ENCODE measurements around the gene EPHA2. TPM values are rescaled to one million over a fixed set of nuclear protein-coding genes. Genes with fewer than 3 reads are reported as not detected.

EPHA2 gene
- polyA plus RNA-seq, 12 donors: 4.3 to 15.3 (median 6.5) TPM; not detected in 1

DNA sequence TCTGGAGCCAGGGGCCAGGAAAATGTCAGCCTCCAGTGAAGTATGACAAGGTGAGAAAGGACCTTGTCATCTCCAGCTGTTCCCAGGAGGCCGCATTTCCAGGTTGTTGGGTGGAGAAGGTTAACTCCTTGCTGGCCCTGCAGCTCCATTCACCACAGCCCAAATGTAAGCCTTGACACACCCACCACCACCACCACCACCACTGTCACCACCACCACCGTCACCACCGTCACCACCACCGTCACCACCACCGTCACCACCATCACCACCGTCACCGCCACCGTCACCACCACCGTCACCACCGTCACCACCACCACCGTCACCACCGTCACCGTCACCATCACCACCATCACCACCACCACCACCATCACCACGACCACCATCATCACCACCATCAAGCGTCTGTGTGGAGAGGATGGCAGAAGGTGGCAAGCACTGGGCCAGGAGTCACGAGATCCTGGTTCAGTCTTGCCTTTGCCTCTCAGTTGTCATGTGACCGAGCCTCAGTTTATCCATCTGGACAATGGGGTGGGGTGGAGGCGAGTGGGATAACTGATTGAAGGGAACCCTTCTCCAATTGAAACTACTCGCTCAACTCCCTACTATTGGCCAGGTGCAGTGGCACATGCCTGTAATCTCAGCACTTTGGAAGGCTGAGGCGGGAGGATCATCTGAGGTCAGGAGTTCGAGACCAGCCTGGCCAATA, 61.3 kb downstream of the EPHA2 start:
- DNase-seq: no peak

DNA sequence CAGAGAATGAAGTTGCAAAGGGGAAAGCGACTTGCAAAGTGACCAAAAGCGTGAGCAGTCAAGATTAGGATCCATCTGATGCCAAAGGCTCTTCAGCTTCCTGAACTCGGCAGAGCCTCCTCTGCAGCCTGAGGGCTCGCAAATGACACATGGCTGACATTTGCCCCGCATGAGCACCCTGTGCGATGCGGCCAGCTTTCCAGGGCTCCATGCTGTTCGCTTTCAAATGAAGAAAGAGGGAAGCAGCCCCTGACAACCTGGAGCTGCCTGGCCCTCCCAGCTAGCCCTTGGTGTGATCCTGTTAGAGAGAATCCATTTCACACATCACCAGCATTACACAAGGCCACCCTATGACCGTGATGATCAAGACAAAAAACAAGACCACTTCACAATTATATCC, 62.3 kb downstream of the EPHA2 start:
- DNase-seq: no peak

DNA sequence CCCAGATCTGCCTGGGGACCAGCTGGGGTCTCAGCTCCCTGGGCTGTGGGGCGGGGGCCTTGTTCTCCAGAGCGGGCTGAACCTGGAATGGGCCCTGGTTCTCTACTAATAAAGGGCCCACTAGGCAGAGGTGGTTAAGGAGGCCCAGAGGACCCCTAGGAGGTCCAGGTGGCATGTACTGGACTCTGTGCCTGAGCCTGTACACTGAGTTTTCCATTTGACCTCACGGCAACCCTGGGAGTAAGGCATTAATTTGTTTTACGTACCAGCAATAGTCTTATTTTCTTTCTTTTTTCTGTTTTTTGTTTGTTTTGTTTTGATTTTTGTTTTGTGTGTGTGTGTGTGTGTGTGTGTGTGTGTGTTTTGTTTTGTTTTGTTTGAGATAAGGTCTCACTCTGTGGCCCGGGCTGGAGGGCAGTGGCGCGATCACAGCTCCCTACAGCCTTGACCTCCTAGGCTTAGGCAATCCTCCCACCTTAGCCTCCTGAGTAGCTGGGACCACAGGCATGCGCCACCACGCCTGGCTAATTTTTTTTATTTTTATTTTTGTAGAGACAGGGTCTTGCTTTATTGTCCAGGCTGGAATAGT, 62.9 kb downstream of the EPHA2 start:
- no peak for DNase-seq

DNA sequence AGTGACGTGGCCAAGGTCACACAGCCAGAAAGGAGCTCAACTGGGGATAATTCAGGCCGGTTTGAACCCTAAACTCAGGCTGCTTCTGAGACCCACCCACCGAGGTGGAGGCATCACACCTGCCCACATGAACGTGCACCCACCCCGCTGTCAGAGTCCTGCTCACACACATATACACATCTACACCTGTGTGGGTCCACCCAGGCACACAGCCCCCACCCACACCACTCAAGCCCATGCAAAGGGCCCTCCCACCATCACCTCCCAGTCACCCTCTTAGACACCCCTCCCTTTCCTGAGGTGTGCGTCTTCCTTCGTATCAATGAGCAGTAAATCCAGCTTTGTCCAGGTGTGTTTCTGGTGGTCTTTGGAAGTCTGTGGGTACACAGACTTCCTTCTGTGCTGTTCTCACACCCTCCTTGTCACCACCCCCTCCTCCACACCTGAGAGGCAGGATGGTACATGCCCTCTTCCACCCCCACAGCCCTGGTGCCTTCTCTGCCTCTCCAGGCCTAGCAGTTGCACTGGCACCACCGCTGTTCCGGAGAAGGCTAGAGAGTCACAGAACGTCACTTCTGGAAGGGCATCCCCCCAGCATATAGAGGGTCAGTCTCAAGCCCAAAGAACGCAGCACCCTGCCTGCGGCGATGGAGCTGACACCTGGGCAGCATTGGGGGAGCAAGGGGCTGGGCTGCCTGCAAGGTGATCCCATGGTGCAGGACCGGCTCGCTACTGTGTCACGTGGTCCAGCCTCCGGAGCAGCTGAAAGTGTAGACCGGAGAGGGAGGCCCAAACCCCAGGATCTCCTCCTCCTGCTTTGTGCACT, 63.6 kb downstream of the EPHA2 start:
- no peak for DNase-seq

DNA sequence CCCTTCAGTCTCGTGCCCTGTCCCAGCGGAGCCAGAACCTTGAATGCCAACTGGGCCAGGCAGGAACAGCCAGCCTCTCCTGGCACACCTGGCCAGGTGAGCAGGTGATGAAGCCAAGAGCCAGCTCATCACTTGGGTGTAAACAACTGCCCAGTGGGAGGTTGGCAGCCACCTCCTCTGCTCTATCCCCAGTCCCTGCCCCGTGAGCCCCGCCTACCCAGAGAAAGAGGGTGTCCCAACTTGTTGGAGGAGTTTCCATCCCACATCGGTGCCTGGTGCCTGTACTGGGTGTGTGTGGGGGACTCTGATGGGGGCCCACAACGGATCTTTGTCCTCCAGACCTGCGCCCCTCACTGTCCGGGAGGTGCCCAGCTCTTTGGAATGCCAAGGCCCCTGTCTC, 64.6 kb downstream of the EPHA2 start:
- no peak for DNase-seq

DNA sequence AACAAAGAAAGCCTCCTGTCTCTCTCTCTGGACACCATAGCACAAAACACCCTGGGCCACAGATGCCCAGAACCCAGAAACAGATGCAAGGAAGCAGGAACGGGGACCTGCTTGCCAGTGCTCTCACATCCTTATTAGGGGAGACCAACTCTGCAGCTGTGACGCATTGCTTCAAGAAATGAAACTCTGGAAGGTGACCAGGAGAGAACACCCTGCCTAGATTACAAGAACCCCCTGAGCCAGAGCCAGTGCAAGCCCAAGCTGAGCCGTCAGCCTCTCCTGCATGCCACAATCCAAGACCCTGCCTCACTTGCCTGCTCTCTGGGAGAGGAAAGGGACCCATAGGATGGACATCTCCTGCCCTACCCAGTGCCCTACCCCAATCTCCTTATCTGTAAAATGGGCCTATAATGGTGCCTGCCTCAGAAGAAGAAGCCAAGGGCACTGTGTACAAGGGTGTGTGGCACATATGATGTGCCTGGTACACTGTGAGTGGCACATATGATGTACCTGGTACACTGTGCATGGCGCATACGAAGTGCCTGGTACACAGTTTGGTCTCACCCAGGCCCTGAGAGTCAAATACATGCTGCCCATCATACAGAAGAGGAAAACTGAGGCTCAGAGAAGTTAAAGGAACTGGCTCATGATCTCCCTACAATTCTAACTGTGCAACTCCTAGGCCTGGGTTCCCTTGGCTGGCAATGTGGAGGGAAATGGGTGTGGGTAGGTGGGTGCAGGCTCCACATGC, 65.6 kb downstream of the EPHA2 start:
- no peak for DNase-seq

DNA sequence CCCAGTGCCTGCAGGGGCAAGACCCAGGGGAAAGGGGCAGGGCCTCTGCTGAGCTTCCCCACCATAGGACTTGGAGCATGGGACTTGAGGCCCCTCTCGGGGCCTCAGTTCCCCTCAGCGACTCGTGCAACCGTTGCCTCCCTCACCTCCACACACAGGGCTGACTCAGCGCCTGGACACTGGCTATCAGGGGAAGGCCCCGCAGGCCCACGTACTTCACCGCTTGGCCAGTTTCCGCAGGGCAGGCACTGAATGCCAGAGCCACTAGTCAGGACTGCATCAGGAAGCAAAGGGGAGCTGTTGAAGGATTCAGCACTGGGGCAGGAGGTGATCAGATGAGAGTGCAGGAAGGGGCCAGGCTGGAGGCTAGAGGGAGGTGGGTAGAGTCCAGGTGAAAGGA, 66.9 kb downstream of the EPHA2 start:
- no peak for DNase-seq

DNA sequence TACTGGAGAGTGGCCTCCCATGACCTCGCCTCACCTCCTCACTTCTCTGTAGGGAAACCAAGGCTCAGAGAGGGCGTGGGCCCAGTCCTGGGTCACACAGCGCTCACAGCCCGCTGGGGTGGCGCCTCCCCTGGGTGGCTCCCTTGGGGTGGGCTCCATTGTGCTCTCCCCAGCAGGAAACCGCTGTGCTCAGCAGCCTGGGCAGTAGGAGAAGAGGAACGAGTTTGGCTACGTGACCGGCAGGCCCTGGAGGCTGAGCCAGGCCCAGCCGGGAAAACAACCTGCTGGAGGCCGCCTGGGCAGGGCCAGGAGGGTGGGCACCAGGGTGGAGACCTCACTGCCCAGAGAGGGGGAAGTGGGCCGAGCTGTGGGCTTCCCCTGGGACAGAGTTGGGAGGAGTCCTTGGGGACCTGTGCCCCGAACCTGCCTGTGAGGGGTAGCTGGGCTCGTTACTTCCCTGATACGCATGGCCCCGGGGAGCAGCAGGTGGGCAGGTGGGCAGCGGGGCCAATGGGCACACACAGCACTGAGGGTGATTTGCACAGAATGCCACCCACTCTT, 67.4 kb downstream of the EPHA2 start:
- DNase-seq: no peak

DNA sequence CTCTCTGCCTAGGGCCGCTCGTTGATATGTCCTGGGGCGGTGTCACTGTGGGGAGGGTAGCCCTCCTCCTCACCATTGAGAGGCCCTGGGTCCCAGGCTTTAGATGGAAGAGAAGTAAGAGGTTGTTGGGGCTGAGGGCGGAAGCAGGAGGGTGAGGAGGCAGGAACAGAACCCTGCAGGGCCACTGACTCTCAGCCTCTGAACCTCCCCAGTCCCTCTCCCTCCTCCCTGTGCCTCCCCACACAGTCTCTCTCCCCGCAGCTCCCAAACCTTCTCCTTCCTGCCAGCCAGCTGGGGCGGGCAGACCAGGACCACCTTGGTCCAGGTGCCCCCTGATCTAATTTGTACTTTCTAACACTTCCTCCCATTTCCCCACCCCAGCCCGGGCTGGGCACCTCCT, 68.1 kb downstream of the EPHA2 start:
- no peak for DNase-seq

DNA sequence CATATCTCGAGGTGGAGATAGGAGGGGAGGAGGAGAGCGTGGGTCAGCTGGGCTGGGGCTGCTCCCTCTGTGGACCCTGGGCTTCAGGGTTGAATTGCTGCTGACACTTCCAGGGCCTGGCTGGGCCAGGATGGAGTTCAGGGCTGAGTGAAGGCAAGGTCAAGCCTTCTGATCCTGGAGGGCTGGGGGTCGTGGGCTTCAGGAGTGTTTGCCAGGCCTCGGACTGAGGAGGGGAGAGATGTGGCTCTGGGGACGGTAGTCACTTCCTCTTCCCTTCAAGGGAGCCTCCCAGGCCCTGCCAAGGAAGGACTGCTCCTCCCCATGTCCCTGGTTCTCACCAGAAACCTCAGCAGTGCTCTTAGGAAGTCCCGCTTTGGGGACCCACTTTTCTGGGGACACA, 70.3 kb downstream of the EPHA2 start:
- DNase-seq: no peak

DNA sequence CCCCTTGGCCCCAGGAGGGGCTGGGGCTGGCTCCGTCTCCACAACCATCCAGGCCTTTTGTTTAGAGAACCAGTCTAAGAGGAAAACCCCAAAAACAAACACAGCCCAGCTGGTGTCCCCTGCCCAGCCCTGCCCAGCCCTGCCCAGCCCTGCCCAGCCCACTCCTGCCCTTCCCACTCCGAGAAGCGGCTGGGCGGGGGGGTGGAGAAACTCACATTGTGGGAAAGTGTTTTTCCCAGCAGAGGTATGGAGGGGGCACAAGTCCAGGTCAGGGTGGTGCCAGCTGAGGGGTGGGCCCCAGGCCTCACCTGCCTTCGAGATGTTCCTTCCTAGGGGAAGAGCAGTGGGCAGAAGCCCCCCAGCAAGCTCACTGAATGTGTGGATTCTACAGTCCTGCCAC, 72.4 kb downstream of the EPHA2 start:
- DNase-seq: no peak

DNA sequence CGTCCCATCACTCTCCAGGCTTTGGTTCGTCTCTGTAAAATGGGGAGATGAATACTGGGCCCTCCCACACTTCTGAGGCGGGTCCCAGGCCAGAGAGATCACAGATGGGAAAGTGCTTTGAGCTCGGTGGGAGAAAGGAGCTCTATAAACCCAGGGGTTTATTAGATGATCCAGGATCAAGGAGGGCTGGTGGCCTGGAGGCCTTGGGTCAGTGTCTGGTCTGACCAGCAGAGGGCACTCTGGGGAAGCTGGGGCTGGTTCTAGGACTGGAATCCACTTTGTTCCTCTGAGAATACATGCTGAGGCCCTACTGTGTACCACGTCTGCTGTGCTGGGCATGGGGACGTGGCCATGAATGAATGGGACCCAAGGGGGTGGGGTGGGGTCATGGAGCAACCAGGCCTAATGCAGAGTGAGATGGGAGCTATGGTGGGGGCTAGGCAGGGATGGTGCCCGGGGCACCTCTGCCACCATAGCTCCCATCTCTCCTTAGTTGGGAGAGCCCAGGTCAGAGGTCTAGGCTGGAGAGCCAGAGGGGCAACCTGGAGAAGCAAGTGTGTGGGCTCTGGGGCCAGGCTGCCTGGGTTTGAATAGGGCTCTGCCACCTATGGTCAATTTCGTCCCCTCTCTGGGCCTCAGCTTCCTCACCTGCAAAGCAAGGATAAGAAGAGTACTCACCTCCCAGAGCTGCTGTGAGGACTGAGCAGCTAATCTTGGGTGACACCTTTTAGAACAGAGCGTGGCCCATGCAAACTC, 73.4 kb downstream of the EPHA2 start:
- DNase-seq: peak; percentile 33

DNA sequence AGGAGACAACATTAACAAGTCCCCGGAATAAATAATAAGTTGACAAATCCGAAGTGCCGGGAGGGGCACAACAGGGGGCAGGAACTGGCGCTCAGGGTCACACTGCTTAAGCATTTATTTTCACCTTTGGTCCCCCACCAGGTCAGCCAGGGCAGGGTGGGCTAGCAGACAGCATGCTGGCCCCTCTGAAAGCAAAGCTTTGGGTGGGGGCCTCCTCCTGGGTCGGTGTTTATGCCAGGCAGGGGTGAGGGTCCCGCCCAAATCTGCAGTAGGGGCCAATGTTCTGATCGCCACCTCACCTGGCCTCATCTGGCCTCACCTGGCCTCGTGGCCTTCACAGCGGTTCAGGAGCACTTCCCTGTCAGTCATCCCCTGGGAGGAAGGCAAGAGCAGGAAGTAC, 74.2 kb downstream of the EPHA2 start:
- DNase-seq: no peak

DNA sequence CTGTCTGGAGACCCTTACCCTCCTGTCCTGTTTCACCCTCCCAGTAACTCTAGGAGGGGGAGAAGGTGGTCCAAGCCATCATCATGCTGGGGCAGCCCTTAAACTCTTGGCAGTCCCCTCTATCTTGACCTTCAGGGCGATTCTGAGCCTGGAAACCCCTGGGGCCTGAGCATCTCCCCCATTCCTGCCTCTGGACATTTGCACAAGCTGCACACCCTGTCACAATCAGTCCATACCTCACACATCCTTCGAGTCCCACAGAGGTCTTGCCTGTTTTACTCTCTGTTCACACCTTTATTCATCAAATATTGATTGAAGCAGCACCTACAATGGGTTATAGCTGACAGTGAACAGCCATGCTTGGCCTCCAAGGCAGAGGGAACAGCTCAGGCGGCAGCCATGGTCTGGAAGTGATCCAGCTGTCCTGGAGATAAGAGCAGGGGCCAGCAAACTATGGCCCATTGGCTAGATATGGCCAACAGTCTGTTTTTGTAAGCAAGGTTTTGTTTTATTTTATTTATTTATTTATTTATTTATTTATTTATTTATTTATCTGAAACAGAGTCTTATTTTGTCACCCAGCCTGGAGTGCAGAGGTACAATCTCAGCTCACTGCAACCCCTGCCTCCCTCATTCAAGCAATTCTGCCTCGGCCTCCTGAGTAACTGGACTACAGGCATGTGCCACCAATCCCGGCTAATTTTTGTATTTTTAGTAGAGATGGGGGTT, 75.3 kb downstream of the EPHA2 start:
- no peak for DNase-seq

DNA sequence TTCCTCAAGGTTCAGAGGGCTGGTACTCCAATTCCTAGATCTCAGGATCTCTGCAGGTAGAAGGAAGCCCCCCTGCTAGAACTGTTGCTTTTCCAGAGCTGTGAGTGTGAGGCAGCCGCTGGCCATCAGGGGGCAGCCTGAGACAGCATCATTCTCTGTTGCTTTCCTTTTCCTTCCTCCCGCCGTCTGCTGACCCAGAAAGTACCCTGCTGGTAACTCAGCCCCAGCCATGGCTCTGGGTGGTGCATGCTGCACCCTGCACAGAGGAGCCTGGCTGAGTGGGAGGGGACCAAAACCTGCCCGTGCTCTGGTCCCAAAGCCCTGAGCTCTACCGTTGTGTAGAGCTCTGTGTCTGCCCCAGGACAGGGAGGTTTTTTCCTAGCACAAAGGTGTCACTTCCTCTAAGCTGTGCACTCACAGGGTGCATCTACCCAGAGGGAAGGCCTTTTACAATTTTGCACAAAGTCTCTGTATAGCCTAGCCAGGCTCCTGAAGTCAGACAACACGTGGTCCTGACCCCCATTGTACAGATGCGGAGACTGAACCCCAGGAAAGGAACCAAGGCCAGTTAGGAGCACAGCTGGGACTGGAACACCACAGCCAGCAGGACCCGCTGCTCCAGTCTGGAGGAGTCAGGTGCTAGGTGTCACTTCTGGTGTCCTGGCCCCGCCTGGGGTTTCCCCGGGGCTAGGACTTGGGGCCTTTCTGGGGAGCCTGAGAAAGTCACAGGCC, 76.8 kb downstream of the EPHA2 start:
- DNase-seq: peak; percentile 82

DNA sequence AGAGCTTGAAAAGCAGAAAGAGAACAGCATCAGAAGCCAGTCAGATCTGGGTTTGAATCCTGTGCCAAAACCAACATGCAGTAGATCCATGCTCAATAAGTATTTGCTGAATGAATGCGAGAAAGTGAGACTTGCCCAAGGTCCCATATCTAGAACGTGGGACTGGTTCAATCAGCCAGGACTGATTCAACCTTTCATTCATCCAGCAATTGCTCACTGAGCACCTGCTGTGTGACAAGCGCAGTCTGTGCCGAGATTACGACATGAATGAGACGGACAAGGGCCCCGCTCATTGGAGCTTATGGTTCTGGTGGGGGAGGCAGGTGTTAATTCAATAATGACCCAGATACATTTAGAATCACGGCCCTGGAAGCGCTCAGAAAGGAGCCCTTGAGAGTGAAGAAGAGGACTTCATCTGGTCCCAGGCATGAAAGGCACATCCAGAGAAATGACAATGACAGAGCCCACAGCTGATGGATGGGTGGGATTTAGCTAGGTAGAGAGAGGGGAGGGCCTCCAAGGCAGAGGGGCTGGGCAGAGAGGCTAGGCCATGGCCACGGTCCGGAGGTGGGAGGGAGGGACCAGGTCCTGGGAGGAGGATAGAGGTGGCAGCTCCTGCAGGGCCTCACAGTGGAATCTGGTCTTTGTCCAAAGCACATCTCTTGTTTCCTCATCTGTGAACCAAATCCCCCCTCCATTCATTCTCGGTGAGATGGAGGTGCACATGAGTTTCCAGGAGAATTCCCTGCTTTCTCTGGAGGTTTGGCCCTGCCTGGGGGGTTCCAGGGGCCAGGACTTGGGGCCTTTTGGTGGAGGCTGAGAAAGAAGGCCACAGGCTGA, 78.2 kb downstream of the EPHA2 start:
- DNase-seq: no peak

DNA sequence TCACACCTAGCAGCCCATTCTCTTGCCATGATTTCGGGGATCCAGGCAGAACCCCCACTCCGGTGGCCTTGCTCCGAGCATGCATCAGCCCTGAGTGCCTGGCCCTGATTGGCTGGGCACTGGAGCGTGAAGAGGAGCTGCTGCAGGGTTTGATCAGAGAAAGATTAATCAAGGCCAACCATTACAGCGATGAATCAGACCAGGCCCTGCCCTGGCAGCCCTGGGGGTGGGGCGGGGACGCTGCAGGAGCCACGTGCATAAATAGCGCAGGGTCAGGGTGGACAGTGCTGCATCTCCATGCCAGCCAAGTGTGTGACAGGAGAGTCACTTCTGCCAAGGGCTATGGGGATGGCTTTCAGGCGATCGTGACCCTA, 79.0 kb downstream of the EPHA2 start:
- DNase-seq: no peak

DNA sequence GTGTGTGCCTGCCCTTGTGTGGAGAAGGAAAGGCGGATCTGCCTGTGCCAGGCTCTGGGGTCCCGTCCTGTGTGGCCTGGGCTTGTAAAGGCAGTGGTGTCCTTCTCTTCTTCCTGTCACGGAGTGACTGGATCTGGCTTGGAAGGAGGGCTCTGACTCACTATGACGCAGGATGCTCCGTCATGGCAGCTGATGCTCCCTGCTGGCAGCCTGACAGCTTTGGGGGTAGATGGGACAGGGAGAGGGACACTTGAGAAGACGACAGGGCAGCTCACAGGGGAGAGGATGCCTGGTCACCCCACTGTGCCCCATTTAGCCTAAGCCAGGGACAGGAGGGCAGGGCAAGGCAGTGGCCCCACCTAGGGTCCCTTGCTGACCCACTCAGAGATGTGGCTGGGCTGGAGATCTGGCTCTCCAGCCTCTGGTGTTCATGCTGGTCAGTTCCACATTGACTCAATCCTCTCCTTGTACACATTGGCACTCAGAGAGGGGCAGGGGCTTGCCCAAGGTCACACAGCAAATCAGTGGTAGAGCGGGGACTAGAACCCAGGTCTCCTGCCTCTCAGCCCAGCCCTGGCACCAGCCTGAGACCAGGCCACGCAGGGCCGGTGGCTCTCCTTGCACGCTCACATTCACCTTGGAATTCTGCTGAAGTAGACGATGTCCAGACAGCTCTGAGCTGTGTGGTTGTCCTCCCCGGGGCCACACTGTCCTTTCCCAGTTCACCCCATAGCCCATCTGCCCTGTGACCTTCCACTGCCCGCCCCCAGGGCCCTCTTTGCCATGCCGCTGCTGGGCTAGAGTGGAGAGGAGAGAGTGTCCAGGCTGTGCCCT, 79.6 kb downstream of the EPHA2 start:
- no peak for DNase-seq
